Middle frontal gyrus (tissue), 1 donor: ENCODE results near the gene BRD9.
"Not testable (repeated sequence)": the region's sequence is repeated elsewhere in the genome, so short reads cannot be mapped to it uniquely, and the experiment has no call there.

Experiments used
- DNase-seq: peaks from one replicate; pipeline ENCODE4 v3.0.0-alpha.2; 2015; ENCODE audit warnings: low spot score; ENCODE audit errors: extremely low spot score

Gene BRD9

DNA sequence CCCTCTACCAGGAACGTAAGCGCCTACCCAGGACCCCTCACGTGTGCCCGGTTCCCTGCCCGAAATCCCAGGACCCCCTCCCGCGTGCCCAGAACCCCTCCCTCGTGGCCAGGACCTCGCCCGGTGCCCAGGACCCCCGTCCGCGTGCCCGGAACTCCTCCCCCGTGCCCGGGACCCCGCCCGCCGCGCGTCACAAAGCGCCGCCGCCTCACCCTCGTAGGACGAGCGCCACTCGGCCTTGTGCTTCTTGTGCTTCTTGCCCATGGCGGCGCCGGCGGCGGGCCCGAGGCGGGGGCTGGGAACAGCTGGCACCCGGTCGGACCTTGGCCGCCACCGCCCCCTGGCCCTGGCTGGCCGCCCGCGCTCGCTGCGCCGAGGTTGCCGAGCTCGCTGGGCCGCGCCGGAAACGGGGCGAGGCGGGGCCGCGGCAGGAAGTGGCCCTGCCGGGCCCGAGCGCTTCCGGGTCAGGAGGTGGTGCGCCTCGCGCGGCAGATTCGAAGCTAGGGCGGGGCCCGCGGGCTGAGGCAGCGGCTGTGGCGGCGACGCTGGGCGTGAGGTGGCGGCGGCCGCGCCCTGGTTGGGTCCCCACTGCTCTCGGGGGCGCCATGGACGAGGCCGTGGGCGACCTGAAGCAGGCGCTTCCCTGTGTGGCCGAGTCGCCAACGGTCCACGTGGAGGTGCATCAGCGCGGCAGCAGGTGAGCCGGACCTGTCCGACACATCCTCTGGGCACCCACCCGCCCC is at the start of gene BRD9, which contains the start of gene TRIP13:
BRD9 (minus strand) TSS at position 408 of the 743 bp plus-strand sequence; CDS start at position 264, 144 bp downstream.
TRIP13 (plus strand) TSS at position 491 of the 743 bp plus-strand sequence; CDS start at position 606, 115 bp downstream.
- peak; percentile 74 for DNase-seq

DNA sequence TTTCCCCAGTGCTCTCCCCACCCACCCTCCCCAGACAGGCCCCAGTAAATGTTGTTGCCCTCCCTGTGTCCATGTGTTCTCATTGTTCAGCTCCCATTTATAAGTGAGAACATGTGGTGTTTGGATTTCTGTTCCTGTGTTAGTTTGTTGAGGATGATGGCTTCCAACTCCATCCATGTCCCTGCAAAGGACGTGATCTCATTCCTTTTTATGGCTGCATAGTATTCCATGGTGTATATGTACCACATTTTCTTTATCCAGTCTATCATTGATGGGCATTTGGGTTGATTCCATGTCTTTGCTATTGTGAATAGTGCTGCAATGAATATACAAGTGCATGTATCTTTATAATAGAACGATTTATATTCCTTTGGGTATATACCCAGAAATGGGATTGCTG is 48.1 kb upstream of the BRD9 start:
- not testable (repeated sequence) for DNase-seq

DNA sequence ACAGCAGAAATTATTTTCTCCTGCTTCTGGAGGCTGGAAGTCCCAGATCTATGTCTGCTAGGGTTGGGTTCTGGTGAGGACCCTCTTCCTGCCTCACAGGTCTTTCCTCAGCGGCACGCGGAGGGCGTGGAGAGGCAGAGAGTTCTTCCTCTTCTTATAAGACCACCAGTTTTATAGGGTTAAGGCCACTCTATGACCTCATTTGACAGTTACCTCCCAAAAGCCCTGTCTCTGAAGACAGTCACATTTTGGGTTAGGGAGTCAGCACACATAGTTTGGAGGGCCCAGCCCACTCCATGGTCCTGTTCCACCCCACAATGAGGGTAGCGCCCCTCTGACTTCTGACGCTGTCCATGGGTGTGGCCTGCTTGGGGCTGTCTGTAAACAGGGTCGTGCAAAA is 46.8 kb upstream of the BRD9 start:
- DNase-seq = no peak

DNA sequence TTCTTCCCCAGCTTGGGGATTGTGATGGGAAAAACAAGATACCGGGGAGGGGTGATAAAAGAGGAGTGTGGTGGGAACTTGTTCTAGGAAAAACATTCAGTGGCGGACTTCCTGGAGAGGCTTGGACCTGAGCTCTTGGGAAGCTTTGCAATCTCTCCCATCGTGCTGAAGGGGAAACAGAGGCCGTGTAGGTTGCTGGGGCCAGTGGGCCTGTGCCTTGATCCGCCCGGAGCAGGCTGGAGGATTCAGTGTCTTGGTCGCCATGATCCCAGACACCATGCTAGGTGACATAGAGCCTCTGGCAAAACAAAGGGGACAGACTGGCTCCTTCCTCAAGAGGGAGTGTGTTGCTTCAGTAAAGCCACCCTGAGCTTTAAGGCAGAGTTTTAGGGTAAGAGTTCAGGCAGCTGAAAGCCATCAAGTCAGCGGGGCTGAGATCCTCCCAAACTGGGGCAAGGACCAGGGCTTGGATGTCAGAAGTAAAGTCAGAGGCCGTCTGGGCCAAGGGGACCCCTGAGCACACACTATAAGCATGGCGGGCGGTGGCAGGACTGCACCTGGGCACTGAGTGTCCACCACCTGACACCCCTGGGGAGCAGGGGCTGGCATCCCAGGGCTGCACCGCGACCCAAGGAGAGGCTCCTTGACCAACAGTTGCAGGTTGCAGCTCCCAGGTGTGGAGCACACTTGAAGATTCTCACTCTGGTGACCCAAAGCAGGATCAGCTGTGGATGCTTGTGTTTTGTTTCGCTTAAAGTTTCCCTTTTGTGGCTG is 44.7 kb upstream of the BRD9 start:
- no peak for DNase-seq

- DNase-seq = no peak
These were observed 43.8 kb upstream of the BRD9 start for GRCh38 chr5:936149-937144.

GRCh38 chr5:935510-936084 is 43.0 kb upstream of the BRD9 start:
- no peak for DNase-seq

DNA sequence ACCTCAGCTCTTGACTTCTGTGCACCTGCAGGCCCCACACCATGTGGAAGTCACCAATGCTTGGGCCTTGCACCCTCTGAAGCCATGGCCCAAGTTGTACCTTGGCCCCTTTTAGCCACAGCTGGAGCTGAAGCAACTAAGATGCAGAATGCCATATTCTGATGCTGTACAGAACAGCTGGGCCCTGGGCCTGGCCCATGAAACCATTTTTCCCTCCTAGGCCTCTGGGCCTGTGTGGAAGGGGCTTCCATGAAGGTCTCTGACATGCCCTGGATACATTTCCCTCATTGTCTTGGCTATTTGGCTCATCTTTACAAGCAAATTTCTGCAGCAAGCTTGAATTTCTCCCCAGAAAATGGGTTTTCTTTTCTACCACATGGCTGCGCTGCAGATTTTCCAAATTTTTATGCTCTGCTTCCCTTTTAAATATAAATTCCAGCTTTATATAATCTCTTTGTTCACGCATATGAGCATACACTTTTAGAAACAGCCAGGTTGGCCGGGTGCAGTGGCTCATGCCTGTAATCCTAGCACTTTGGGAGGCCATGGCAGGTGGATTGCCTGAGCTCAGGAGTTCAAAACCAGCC is 41.9 kb upstream of the BRD9 start:
- DNase-seq = not testable (repeated sequence)

DNA sequence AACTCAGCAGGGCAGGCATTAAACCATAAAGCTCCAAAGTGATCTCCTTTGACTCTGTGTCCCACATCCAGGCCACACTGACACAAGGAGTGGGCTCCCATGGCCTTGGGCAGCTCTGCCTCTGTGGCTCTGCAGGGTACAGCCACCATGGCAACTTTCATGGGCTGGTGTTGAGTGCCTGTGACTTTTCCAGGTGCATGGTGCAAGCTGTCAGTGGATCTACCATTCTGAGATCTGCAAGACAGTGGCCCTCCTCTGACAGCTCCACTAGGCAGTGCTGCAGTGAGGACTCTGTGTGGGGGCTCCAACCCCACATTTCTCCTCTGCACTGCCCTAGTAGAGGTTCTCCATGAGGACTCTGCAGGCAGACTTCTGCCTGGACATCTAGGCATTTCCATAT is 41.4 kb upstream of the BRD9 start:
- DNase-seq = not testable (repeated sequence)

- DNase-seq = no peak
These were observed 40.8 kb upstream of the BRD9 start for GRCh38 chr5:933251-933861.

- no peak for DNase-seq
These were observed 40.1 kb upstream of the BRD9 start for GRCh38 chr5:932628-933250.

DNA sequence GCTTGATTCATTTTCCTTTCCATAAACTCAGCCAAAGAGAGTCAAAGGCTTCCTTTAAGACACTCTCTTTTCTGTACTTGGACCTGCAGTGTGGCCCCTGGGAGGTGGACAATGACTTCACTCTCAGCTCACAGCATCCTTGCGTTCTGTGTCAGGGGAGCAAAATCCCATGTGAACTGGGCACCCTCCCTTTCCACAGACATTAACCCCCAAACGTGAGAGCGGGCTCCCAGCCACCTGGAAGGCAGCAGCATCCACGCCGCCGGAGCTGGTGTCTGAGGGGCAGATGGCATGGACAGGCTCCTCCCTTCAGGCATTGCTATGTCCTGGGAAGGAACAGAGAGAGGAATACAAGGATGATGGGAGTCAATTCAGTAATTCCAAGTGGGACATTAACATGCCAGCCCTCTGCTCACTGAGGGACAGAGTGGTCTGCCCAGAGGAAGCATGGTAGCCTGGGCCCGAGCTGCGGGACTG is 39.6 kb upstream of the BRD9 start:
- no peak for DNase-seq

DNA sequence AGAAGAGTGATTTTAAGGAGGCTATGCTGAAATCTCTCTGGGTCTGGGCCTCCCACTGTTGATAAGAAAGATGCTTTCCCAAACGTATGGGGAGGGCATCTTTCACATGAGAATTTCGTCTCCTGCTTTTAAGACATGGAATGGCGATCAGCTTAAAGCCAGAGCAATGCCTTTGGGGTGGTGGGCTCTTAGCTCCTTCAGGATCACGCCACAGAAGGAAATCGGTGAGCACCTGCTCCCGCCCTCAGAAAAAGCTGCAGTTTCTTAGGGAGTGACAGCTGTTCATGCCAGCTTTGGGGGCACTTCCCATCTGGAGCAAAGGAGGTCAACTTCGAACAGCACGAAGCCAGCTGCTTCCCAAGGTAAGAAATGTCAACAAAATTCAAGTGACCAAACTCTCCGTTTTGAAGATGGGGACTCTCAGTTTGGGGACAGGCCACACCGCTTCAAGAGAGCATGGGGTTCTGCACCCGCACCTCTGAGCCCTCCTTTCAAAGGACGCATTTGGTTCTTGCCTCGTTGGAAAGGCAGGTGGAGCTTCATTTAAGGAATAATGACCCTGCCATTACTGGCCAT is 39.1 kb upstream of the BRD9 start:
- DNase-seq = no peak

DNA sequence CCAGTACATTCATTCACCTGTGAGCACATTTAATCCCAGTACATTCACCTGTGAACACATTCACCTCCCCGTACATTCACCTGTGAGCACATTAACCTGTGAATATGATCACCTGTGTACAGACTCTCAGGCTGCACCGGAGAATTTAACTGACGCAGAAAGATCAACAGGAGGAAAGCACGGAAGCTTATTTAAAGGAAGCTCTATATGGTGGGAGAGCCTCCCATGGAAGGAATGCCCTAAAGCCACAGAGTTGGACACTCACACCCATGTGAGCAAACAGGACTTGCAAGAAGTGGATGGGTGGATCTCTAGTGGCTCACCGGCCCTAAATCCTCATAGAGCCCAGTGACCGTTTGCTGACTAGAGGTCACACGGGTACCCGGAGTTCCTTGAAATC is 38.3 kb upstream of the BRD9 start:
- DNase-seq = no peak

DNA sequence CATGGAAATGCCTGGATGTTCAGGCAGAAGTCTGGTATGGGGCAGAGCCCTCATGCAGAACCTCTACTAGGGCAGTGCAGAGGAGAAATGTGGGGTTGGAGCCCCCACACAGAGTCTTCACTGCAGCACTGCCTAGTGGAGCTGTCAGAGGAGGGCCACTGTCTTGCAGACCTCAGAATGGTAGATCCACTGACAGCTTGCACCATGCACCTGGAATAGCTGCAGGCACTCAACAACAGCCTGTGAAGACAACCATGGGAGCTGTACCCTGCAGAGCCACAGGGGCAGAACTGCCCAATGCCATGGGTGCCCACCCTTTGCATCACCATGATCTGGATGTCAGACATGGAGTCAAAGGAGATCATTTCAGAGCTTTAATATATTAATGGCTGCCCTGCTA is 37.0 kb upstream of the BRD9 start:
- DNase-seq = no peak

DNA sequence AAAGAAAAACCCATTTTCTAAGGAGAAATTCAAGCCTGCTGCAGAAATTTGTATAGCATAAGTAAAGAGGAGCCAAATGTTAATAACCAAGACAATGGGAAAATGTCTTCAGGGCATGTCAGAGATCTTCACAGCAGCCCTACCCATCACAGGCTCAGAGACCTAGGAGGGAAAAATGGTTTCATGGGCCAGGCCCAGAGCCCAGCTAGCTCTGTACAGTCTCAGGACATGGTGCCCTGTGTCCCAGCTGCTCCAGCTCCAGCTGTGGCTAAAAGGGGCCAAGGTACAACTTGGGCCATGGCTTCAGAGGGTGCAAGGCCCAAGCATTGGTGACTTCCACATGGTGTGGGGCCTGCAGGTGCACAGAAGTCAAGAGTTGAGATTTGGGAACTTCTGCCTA is 36.6 kb upstream of the BRD9 start:
- not testable (repeated sequence) for DNase-seq

DNA sequence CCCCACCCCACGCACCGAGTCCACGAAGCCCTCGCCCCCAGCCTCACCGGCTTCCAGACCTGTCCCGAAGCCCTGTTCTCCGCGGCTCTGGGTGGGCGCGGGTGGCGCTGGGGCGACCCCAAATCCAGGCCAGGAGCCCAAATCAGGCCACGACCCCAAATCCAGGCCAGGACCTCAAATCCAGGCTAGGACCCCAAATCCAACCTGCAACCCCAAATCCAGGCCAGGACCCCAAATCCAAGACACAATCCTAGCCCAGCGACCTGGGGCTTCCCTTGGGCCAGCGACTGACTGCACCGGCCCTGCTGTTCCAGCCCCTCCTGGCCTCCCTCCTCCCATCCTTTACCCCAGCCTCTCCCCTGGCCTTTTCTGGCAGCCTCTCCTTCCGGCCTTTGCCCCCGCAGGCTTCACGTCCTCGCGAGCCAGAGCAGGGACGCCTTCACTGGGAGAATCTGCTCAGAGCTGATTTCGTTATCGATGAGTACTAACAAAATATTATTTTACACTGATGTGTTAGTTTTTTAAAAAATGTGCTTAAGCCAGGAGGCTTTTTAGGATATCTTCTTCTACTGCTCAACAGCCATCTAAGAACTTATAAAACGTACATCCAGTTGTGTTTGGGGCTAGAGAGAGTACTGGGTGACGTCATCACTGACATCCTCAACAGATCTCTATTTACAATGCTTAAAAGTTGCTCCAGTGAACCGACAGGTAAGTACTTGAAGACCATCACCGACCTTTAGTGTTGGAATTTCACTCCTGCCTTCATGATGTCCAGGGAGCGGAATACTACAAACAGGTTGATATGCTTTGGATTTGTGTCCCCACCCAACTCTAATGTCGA is 34.8 kb upstream of the BRD9 start:
- no peak for DNase-seq

GRCh38 chr5:926417-927171 is 34.0 kb upstream of the BRD9 start:
- DNase-seq = no peak
